ENCODE data around the gene GPC5.

DNA sequence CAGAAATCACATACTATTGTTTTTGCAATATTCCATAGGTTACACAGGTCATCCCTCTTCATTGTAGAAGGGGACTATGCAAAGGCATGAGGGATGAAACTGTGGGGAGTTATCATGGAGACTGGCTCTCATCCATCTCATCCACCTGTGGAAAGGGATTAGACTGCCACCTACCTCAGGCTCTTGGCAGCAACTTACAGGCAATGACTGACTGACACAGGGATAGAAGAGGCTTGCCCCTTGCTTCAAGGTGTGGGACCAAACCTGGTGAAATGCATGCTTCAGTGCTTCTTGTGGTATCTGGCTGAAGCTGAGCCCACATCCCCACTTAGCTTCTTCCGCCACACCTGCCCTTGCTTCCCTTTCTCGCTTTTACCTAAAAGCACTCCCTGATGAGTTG lies 341.3 kb downstream of the GPC5 start:
- no peak for TF ChIP-seq CTCF (IDR thresholded peaks at IDR 0.05; ENCODE audit: low read depth, low read length, missing input control)
- TF ChIP-seq RAD21 (IDR thresholded peaks at IDR 0.05) = no peak
- TF ChIP-seq, protein P1, sequence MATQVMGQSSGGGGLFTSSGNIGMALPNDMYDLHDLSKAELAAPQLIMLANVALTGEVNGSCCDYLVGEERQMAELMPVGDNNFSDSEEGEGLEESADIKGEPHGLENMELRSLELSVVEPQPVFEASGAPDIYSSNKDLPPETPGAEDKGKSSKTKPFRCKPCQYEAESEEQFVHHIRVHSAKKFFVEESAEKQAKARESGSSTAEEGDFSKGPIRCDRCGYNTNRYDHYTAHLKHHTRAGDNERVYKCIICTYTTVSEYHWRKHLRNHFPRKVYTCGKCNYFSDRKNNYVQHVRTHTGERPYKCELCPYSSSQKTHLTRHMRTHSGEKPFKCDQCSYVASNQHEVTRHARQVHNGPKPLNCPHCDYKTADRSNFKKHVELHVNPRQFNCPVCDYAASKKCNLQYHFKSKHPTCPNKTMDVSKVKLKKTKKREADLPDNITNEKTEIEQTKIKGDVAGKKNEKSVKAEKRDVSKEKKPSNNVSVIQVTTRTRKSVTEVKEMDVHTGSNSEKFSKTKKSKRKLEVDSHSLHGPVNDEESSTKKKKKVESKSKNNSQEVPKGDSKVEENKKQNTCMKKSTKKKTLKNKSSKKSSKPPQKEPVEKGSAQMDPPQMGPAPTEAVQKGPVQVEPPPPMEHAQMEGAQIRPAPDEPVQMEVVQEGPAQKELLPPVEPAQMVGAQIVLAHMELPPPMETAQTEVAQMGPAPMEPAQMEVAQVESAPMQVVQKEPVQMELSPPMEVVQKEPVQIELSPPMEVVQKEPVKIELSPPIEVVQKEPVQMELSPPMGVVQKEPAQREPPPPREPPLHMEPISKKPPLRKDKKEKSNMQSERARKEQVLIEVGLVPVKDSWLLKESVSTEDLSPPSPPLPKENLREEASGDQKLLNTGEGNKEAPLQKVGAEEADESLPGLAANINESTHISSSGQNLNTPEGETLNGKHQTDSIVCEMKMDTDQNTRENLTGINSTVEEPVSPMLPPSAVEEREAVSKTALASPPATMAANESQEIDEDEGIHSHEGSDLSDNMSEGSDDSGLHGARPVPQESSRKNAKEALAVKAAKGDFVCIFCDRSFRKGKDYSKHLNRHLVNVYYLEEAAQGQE (IDR thresholded peaks at IDR 0.05) = no peak
- TF ChIP-seq YY1 (IDR thresholded peaks at IDR 0.05) = no peak
